NCI-H1694 (cell line): ENCODE data around the gene CPE.
A peak's percentile ranks its signal among the peaks of the same experiment; 100 is the strongest.

Experiments used
- DNase-seq: peaks from one replicate; lab custom pipeline; 2025; lab: John Stamatoyannopoulos, UW

The CPE gene

GRCh38 chr4:165508372-165509120 is 129.7 kb downstream of the CPE start:
- no peak for DNase-seq

DNA sequence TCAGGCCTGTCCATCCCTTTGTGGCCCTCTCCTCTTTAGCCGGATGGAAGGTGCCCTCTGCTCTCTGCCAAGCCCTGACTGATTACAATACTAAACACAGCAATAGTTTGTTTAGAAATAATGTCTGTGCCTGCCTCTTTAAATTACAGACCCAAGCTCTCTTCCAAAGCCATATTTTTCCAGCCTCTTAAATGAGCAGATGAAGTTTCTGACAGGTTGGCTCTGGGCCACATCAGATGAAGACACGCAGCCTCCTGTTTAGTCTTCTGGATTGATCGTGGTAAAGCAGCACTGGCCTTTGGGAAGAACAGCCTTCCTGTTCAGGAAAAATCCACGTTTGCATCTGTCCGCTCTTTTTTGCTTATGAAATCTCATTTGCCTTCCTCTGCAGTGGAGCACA is 133.6 kb downstream of the CPE start:
- DNase-seq = peak; percentile 25

- no peak for DNase-seq
Observed at GRCh38 chr4:165514739-165515138, 135.9 kb downstream of the CPE start.

DNA sequence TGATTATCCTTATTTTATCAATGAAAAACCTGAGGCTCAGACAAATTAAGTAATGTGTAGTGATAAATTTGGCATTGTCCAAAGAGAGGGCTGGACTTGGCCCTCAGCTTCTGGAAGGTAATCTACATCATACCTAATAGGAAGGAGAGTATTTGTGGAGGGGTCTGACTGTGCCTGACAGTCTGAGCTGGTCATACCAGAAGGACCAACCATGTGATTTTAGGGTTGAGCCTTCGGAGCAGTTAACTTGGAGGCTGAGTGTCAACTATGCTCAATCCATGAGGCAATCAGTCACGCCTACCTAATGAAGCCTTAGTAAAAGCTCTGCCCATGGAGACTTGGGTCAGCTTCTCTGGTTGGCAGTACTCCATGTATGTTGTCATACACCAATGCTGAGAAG is 136.4 kb downstream of the CPE start:
- DNase-seq = no peak

GRCh38 chr4:165516281-165516833 is 137.5 kb downstream of the CPE start:
- DNase-seq = no peak

- no peak for DNase-seq
Observed at GRCh38 chr4:165517216-165517615, 138.4 kb downstream of the CPE start.

- DNase-seq = no peak
Observed at GRCh38 chr4:165518024-165518616, 139.3 kb downstream of the CPE start.

GRCh38 chr4:165518686-165519085 is 139.9 kb downstream of the CPE start:
- no peak for DNase-seq

DNA sequence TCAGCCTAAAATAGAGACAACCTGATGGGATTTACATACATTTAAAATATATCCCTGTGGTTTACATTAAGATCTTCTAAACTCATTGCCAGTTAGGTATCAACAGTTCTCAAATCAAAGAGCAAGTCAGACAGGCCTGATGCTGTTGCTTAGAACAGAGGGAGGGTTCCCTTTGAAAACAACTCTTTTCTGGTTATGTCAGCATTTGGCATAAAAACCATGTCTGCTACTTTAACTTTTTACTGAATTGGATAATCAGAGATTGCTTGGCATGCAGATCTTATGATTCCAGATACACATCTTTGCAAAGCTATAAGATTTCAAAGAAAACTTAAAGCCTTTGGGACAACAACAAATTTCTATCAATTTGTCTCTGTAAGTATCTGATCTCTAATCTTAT is 140.8 kb downstream of the CPE start:
- no peak for DNase-seq

GRCh38 chr4:165520086-165520485 is 141.3 kb downstream of the CPE start:
- no peak for DNase-seq

- DNase-seq = no peak
Observed at GRCh38 chr4:165522050-165522449, 143.2 kb downstream of the CPE start.

- DNase-seq = no peak
Observed at GRCh38 chr4:165524532-165525190, 145.9 kb downstream of the CPE start.

DNA sequence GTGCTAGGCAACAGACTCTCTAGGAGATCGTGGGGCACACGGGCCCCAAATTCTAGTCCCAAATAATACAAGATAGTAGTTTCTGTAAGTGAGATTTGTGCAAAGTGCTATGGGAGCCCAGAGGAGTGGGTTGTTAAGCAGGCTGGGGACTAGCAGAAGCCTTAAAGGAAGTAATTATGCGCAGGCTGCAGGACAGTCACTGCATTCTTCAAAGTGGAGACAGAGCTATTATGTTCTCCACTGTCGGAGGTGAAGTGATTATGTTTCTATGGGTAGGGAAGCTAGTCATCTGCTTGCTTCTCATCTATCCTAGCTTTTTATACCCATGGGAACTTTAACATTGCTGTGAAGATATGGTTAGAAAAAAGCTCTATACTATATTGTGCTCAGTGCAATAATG is 154.2 kb downstream of the CPE start:
- DNase-seq = no peak

GRCh38 chr4:165537028-165537648 is 158.3 kb downstream of the CPE start:
- peak; percentile 64 for DNase-seq

GRCh38 chr4:165539801-165540200 is 161.0 kb downstream of the CPE start:
- no peak for DNase-seq

- DNase-seq = no peak
Observed at GRCh38 chr4:165540206-165540830, 161.5 kb downstream of the CPE start.

DNA sequence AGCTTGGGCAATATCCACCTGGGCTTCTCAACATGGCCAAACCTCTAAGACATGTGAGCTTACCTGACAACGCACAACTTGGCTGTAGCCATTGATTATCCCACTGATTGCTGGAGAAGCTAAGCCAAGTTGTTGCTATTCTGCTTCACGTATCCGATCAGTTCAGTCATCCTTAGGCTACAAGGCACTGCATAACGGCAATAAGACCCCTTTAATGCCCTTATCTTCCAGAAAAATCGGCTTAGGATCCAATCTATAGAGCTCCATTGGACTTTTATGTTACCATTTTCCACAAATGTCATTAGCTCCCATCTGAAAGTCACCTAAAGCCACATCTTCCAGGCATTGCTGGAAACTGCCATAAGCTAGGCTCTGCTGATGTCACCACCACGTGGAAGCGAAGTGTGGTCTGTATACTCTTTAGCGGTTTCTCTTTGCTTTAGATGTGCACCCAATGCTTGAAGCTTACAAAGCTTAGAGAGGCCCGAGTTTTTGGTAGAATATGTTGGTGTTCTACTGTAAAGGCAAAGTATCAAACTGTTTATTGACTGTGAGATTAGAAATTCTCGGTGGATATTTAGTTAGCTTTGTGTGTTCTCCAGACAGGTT is 163.1 kb downstream of the CPE start:
- no peak for DNase-seq

DNA sequence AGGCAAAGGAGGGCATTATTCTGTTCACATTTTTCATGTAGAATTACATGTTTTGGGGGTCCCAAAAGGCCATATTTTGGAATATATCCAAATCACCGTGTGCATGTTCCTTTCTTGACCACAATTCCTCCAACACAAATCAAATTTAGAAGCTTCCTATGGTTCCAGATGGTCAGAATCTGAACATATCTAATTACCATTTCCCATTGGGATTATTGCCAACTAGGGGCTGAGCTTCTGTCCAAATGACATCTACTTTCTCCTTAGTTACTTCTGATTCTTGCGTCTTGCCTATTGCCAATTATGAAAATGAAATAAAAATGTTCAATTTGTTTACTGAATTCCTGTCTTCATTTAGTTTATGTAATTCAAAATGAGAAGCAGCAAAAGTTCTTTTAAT is 163.7 kb downstream of the CPE start:
- no peak for DNase-seq
